Endothelial cell (in vitro differentiated cells): ENCODE results near the gene ABO. TPM values are rescaled to one million over a fixed set of nuclear protein-coding genes. Genes with fewer than 3 reads are reported as not detected.

ENCODE experiments used
- DNase-seq: peaks from one replicate; pipeline ENCODE4 v3.0.0; 2021; ENCODE audit warnings: low spot score
- H3K27ac Mint-ChIP-seq: one replicate; pipeline ENCODE4 v1.8.0; 2021; ENCODE audit warnings: mixed read lengths, inconsistent platforms; ENCODE audit not compliant: unreplicated experiment
- H3K27me3 Mint-ChIP-seq: one replicate; pipeline ENCODE4 v1.8.0; 2021; ENCODE audit warnings: mild to moderate bottlenecking, moderate library complexity, mixed read lengths, inconsistent platforms; ENCODE audit not compliant: unreplicated experiment
- H3K36me3 Mint-ChIP-seq: one replicate; pipeline ENCODE4 v1.8.0; 2021; ENCODE audit warnings: mild to moderate bottlenecking, low read depth, mixed read lengths, inconsistent platforms; ENCODE audit not compliant: unreplicated experiment
- H3K4me1 Mint-ChIP-seq: one replicate; pipeline ENCODE4 v1.8.0; 2021; ENCODE audit warnings: mild to moderate bottlenecking, mixed read lengths, inconsistent platforms; ENCODE audit not compliant: unreplicated experiment
- H3K4me3 Mint-ChIP-seq: one replicate; pipeline ENCODE4 v1.8.0; 2021; ENCODE audit warnings: mild to moderate bottlenecking, mixed read lengths, inconsistent platforms; ENCODE audit not compliant: unreplicated experiment
- H3K9me3 Mint-ChIP-seq: one replicate; pipeline ENCODE4 v1.8.0; 2021; ENCODE audit warnings: mixed read lengths, inconsistent platforms; ENCODE audit not compliant: unreplicated experiment
- CTCF ChIP-seq: fragments of 200-600 bp; sonication (generic); IDR thresholded peaks from one replicate; pipeline ENCODE4 v1.5.0; 2021; ENCODE audit warnings: antibody characterized with exemption; ENCODE audit not compliant: unreplicated experiment
- total RNA-seq: library from RNA; stranded (reverse); fragmentation: NEBNext Ultra II Directional; extraction: Animal tissue kit (Norgen Biotek cat#: 25700); gene quantifications from one replicate; pipeline ENCODE4 v1.2.1, GENCODE V29; 2021; ENCODE audit not compliant: unreplicated experiment

Gene ABO
- total RNA-seq, 1 donor from 2014 or later: 1.4 TPM

DNA sequence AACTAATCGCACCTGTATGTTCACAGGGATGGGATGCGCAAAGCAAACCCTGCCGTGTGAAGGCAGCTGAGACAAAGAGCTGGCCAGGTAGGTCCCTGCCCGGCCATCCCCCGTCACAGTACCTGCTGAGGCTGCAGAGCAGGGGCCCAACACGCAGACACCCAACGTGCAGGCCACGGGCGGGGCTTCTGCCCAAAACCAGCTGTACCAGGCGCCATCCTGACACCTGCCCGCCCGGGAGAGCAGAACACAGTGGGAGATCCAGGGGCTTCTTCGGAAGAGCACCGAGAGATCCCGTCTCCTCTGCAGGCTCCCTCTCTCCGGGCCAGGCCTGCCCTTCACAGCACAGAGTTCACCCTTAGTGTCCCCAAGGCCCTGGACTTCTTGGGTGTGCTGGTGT is 28.4 kb downstream of the ABO start:
- Mint-ChIP-seq H3K27ac (no peak overlapping the region), H3K4me3 (no peak overlapping the region), H3K27me3 (peaks cover 6% of the 10 kb centered on the region), H3K4me1 (no peaks in the 10 kb centered on the region), H3K36me3 (no peaks in the 10 kb centered on the region), H3K9me3 (no peaks in the 10 kb centered on the region)
- no peak for TF ChIP-seq CTCF
- no peak for DNase-seq

DNA sequence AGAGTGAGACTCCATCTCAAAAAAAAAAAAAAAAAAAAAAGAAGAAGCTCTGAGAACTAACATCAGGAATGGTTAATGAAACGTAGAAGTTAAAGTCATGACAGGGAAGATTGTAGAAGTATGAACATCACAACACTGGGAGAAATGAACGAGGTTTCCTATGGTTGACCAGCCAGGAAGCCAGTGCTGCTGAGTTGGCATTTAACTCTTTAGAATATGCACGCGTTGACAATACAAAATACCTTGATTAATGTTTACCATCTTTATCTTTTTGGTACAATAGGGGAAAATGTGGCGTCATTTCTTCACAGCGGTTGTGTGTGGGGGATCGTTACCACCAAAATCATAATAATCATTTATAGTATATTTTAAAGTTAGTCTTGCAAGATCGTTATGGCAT is 32.0 kb downstream of the ABO start:
- Mint-ChIP-seq H3K36me3 (no peaks in the 10 kb centered on the region), H3K27ac (no peak overlapping the region), H3K4me1 (peaks cover 3% of the 10 kb centered on the region), H3K27me3 (peaks cover 6% of the 10 kb centered on the region), H3K4me3 (no peak overlapping the region), H3K9me3 (no peaks in the 10 kb centered on the region)
- DNase-seq: no peak
- TF ChIP-seq CTCF: no peak

DNA sequence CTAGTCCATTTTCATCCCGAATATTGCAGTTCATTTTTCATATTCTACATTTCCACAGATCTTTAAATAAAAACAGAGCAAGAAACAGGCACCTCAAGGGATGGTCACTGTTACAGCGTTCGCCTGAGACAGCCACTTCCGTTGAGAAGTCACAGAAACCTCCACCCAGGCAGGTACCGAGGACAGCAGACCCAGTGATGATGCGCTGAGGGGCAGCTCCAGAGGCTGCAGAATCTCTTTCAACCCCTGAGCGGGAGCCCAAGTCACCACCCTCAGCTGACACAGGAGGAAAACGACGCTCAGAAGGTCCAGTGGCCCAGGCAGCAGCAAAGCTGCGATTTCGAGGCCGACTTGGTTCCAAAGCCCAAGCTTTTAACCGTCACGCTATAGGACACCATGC is 32.8 kb downstream of the ABO start:
- H3K27me3 Mint-ChIP-seq: peaks cover 6% of the 10 kb centered on the region
- H3K4me1 Mint-ChIP-seq: peaks cover 10% of the 10 kb centered on the region
- H3K4me3 Mint-ChIP-seq: no peak overlapping the region
- H3K36me3 Mint-ChIP-seq: no peaks in the 10 kb centered on the region
- no peak overlapping the region for H3K27ac Mint-ChIP-seq
- no peak for TF ChIP-seq CTCF
- DNase-seq: no peak
- no peaks in the 10 kb centered on the region for H3K9me3 Mint-ChIP-seq

DNA sequence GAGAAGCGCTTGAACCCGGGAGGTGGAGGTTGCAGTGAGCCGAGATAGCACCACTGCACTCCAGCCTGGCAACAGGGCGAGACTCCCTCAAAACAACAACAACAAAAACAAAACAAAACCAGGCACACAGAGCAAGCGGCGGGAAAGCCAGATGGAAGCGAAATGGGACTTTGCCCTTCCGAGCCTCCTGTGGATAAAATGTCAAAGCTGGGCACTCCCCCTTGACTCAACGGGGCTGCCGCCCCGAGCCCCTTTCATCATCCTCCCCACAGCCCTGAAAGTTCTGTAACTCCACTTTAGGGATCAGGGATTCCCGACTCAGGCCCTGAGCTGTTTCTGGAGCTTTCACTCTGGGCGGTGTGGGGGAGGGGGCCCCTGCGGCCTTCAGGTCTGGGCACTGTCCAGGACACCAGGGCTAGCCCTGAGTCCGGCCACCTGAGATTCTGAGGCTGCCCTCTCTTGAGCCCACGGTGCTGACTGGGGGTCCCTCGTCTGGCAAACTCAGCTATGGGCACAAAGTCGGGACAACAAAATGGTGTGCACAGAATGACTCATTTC is 35.4 kb downstream of the ABO start:
- TF ChIP-seq CTCF: no peak
- H3K9me3 Mint-ChIP-seq: no peaks in the 10 kb centered on the region
- peaks cover 6% of the 10 kb centered on the region for H3K27me3 Mint-ChIP-seq
- no peak overlapping the region for H3K27ac Mint-ChIP-seq
- H3K36me3 Mint-ChIP-seq: no peaks in the 10 kb centered on the region
- DNase-seq: no peak
- peaks cover 16% of the 10 kb centered on the region for H3K4me1 Mint-ChIP-seq
- H3K4me3 Mint-ChIP-seq: no peak overlapping the region

- Mint-ChIP-seq H3K36me3 (no peaks in the 10 kb centered on the region), H3K9me3 (no peaks in the 10 kb centered on the region), H3K27ac (peak overlapping the region; percentile 77), H3K4me3 (peak overlapping the region; percentile 79), H3K27me3 (peaks cover 6% of the 10 kb centered on the region), H3K4me1 (peaks cover 21% of the 10 kb centered on the region)
- peak; percentile 86 for TF ChIP-seq CTCF
- DNase-seq: peak; percentile 82
Measured at GRCh38 chr9:133238851-133239532, 36.0 kb downstream of the ABO start.
